RWPE1 (cell line): ENCODE data around the gene SLC9A5.

Source experiments
- CTCF ChIA-PET: fragments of 350-600 bp; sonication (Branson Sonifier 250); formaldehyde crosslinking; extraction: SDS; loops from one replicate; lab custom pipeline; 2021; lab: Yijun Ruan, JAX
- POLR2A ChIA-PET: fragments of 400-600 bp; formaldehyde crosslinking; extraction: SDS; loops from one replicate; lab custom pipeline; 2020; ENCODE audit warnings: antibody characterized with exemption; ENCODE audit not compliant: low non-redundant PET; lab: Yijun Ruan, JAX
- DNase-seq: peaks from one replicate; pipeline ENCODE4 v3.0.0; 2012; ENCODE audit warnings: low spot score
- H3K27ac ChIP-seq: fragments of 450-650 bp; 2 replicates; pipeline ENCODE4 v1.5.1; 2017
- CTCF ChIP-seq: fragments of 450-650 bp; conservative IDR thresholded peaks from 2 replicates; pipeline ENCODE4 v1.5.1; 2017; ENCODE audit warnings: low read depth, mild to moderate bottlenecking

The SLC9A5 gene

DNA sequence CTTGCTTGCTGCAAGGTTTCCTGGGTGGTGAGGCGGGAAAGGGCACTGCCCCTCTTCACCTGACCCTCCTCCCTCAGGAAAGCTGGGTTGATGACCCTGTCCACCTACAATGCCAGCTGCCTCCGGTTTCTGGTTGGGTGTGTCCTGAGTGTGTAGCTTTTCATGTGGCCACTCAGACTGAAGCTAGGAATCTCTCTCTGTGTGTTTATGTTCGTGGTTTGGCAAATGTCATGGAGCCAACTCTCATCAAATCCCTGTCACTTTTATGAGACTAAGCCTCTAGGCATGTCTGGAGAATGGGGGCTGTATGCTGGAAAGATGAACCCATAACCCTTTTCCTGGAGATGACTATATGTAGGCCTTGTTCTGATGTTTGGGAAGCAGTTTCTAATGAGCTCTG, 47.6 kb downstream of the SLC9A5 start:
- ChIA-PET CTCF (interaction anchor here (0.9 kb wide), 1 partner anchor 36 kb away, joined by 3 read pairs; no protein-coding TSS in a partner anchor), POLR2A (interaction anchor here (1.3 kb wide), 1 partner anchor 50 kb away, joined by 3 read pairs; the partner anchor contains the start of gene FHOD1)
- TF ChIP-seq CTCF: no peak
- no peak overlapping the region for H3K27ac ChIP-seq
- DNase-seq: no peak

DNA sequence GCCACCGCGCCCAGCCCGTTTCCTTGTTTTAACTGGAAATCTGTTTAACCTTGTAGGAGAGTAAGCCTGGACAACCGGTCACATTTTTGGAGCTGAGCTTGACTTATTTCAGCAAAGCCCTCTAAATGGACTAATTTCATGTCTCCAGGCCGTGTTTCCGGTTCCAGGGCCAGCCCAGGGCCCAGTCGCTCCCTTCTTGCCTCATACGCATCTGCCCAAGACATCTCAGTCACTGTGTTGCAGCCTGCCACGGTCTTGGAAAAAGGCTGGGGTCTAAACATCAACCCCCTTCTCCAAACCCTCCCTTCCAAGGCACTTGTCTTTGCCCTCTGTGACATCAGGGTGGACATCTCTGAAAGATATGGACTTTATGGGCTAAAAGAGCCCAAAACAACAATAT, 49.5 kb downstream of the SLC9A5 start:
- TF ChIP-seq CTCF: no peak
- ChIA-PET POLR2A (no interaction called here), CTCF (no interaction called here)
- H3K27ac ChIP-seq: no peak overlapping the region
- DNase-seq: no peak

- no peak for TF ChIP-seq CTCF
- DNase-seq: no peak
- CTCF ChIA-PET: interaction anchor here (0.6 kb wide), 1 partner anchor 250 kb away, joined by 3 read pairs; no protein-coding TSS in a partner anchor
- H3K27ac ChIP-seq: no peak overlapping the region
- POLR2A ChIA-PET: no interaction called here
Measured at GRCh38 chr16:67299269-67299668, 50.5 kb downstream of the SLC9A5 start.

GRCh38 chr16:67301080-67301782, 52.5 kb downstream of the SLC9A5 start:
- CTCF ChIA-PET: no interaction called here
- POLR2A ChIA-PET: no interaction called here
- H3K27ac ChIP-seq: no peak overlapping the region
- TF ChIP-seq CTCF: no peak
- no peak for DNase-seq

- CTCF ChIA-PET: no interaction called here
- DNase-seq: no peak
- POLR2A ChIA-PET: no interaction called here
- no peak overlapping the region for H3K27ac ChIP-seq
- TF ChIP-seq CTCF: no peak
Measured at GRCh38 chr16:67302076-67302475, 53.3 kb downstream of the SLC9A5 start.

- TF ChIP-seq CTCF: no peak
- ChIA-PET CTCF (no interaction called here), POLR2A (no interaction called here)
- DNase-seq: no peak
- H3K27ac ChIP-seq: no peak overlapping the region
Measured at GRCh38 chr16:67302970-67303369, 54.2 kb downstream of the SLC9A5 start.
